Measurements from ENCODE around the gene ATP2B2.

DNA sequence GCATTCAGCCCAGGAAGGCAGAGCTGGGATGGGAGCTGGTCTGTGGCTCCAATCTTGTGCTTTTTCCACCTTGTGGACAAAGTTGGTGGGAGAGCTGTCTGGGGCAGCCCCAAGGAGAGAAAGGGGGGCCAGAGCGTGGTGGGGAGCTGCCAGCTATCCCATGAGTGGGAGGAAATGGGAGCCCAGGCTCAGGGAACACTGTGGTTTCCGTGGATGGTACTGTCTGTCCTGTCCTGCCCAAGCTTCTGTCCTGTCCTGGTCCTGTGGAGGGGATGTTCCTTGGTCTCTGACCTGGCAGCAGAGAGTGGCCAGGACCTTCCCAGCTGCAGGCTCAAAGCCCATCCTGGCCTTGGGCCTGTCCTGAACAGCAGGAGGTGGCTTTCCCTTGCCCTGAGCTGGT lies 111.9 kb downstream of the ATP2B2 start:
- TF ChIP-seq SMARCA4 (IDR thresholded peaks at IDR 0.05) (no peak), MYBL2 (IDR thresholded peaks at IDR 0.05; ENCODE audit: low read depth) (no peak), MYBL2 (CRISPR knock-in tag; IDR thresholded peaks at IDR 0.05; ENCODE audit: borderline replicate concordance) (no peak), MAFF (IDR thresholded peaks at IDR 0.05; ENCODE audit: low read length) (no peak), CTCF (IDR thresholded peaks at IDR 0.05 in 2 of 3, conservative IDR thresholded peaks at IDR 0.05 in 1 of 3; ENCODE audit: insufficient read depth in 2 of 3, low read depth in 1 of 3, low read length in 3 of 3) (no peak), JUN (IDR thresholded peaks at IDR 0.05; ENCODE audit: borderline replicate concordance, low read depth, low read length) (no peak), JUN (CRISPR knock-in tag; IDR thresholded peaks at IDR 0.05; ENCODE audit: borderline replicate concordance) (no peak), REST (IDR thresholded peaks at IDR 0.05; ENCODE audit: borderline replicate concordance) (no peak), REST (CRISPR knock-in tag; IDR thresholded peaks at IDR 0.05; ENCODE audit: low read depth) (no peak), SNAPC5 (CRISPR knock-in tag; IDR thresholded peaks at IDR 0.05) (no peak), ZNF766 (CRISPR knock-in tag; conservative IDR thresholded peaks at IDR 0.05) (no peak), ZNF12 (CRISPR knock-in tag; IDR thresholded peaks at IDR 0.05) (no peak), AFF4 (CRISPR knock-in tag; IDR thresholded peaks at IDR 0.05) (no peak), ZNF143 (CRISPR knock-in tag; IDR thresholded peaks at IDR 0.05) (no peak), CEBPB (tag; IDR thresholded peaks at IDR 0.05) (no peak), POLR2A (conservative IDR thresholded peaks at IDR 0.05) (no peak)
